ENCODE results near the gene CRNKL1. TPM values are rescaled to one million over a fixed set of nuclear protein-coding genes. Genes with fewer than 3 reads are reported as not detected.

Gene CRNKL1
- total and polyA plus RNA-seq, 8 donors = 7.3 to 43.2 (median 18.3) TPM

DNA sequence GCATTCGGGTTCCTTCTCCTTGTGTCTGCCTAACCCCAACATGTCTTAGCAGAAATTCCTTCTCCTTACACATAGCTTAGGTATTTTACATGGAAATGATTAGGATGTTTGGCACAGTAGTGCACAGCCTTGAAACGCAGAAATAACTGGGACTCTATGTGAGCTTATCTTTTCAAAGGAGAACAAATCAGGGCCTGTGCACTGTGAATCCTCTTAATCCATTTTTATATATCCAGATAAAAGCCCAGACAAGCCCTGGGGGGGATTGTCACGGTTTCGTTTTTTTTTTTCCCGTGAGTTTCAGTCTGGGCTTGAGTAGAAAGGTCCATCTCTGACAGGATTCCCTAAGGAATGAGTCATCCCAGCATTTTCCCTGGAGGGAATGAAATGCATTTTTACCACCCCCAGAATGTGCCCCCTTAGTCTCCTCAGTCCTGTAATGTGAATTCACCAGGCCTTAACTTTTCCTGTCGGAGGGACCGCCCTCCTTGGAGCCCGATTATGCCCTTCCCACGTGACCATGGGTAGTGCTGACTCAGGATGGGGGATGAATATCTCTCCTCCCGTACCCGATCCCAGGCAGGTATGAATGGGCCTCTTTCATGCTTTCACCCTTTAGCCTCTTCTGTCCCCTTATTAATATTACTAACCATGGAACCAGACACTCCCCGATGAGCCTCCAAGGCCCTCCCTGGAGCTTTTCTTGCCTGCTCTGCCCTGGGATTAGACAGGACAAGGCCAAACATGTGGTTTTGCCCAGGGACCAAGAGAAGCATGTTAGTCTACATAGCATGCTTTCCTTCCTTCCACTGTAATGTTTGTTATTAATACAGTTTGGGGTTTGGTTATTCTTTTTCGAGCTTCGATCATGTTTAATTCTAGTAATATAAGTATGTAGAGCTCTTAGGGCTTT, 59.0 kb downstream of the CRNKL1 start:
- Histone ChIP-seq H3K4me3 (no peak overlapping the region), H3K36me3 (peaks cover 21 to 79% (median 44%) of the 10 kb centered on the region in 4 donors), H3K4me1 (peaks cover 24 to 68% (median 41%) of the 10 kb centered on the region in 4 donors), H3K9me3 (no peaks in the 10 kb centered on the region), H3K27ac (peak overlapping the region; percentile 54 to 81 (median 72)), H3K27me3 (no peaks in the 10 kb centered on the region)
- peak in 1 of 2 donors; percentile 59 for DNase-seq
- WGBS, 5 donors = 54 to 73% (median 58%) methylated on average over 14 of the region's 14 CpGs
- intact Hi-C loops (cut with DNase I; ENCODE audit: low total_unique reads) = loop anchor here (10.0 kb wide), 3 partner anchors 88 to 308 kb away; no protein-coding TSS in a partner anchor
- no peak for TF ChIP-seq EP300 (IDR thresholded peaks at IDR 0.05)
- no peak for TF ChIP-seq POLR2A (IDR thresholded peaks at IDR 0.05)
- TF ChIP-seq, protein P1, sequence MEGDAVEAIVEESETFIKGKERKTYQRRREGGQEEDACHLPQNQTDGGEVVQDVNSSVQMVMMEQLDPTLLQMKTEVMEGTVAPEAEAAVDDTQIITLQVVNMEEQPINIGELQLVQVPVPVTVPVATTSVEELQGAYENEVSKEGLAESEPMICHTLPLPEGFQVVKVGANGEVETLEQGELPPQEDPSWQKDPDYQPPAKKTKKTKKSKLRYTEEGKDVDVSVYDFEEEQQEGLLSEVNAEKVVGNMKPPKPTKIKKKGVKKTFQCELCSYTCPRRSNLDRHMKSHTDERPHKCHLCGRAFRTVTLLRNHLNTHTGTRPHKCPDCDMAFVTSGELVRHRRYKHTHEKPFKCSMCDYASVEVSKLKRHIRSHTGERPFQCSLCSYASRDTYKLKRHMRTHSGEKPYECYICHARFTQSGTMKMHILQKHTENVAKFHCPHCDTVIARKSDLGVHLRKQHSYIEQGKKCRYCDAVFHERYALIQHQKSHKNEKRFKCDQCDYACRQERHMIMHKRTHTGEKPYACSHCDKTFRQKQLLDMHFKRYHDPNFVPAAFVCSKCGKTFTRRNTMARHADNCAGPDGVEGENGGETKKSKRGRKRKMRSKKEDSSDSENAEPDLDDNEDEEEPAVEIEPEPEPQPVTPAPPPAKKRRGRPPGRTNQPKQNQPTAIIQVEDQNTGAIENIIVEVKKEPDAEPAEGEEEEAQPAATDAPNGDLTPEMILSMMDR (IDR thresholded peaks at IDR 0.05) = no peak
- TF ChIP-seq POLR2AphosphoS5 (IDR thresholded peaks at IDR 0.05) = no peak

DNA sequence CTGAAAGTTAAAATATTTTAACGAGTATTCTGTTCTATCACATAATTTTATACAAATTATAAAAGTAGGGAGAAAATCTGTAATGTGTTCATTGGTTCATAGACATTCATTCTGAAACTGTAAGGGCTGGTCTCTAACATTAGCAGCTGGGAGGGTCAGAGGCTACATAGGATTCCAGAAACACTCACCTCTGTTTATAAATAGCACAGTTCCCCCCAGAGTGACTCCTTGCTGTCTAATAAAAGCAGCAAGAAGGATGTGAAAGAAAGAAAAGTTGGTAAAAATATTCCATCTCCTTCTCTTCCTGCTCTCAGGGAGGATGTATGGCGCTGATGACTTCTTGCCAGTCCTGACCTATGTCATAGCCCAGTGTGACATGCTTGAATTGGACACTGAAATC, 60.4 kb downstream of the CRNKL1 start:
- Histone ChIP-seq H3K4me3 (no peak overlapping the region), H3K27ac (peak overlapping the region in 2 of 5 donors; percentile 22 to 26), H3K9me3 (no peaks in the 10 kb centered on the region)

DNA sequence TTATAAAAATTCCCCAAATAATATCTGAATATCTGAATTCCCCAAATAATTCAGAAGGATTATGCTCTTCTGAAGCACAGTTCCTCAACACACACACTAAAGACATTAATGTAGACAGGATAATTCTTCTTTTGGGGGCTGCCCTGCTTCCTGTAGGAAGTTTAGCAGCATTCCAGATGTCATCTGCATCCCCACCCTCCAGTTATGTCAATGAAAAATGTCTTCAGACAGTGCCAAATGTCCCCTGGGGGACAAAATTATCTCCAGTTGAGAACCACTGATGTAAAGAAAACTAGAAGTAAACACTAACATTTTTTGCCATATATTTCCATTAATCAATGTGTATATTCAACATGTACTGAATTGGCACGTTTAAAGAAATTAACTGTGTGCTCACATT, 61.0 kb downstream of the CRNKL1 start:
- H3K27ac ChIP-seq = peak overlapping the region in 1 of 5 donors; percentile 22
- peaks cover 24 to 74% (median 51%) of the 10 kb centered on the region in 4 donors for H3K4me1 ChIP-seq
- H3K36me3 ChIP-seq = peaks cover 6 to 61% (median 25%) of the 10 kb centered on the region in 4 donors
- no peaks in the 10 kb centered on the region for H3K9me3 ChIP-seq
- no peaks in the 10 kb centered on the region for H3K27me3 ChIP-seq
- TF ChIP-seq POLR2AphosphoS5 (IDR thresholded peaks at IDR 0.05) (no peak), POLR2A (IDR thresholded peaks at IDR 0.05) (no peak), EP300 (IDR thresholded peaks at IDR 0.05) (no peak)
- TF ChIP-seq, protein P1 (IDR thresholded peaks at IDR 0.05) = no peak
- 24 to 44% (median 26%) methylated on average over 1 of the region's 1 CpG for WGBS, 5 donors
- DNase-seq = no peak
- no peak overlapping the region for H3K4me3 ChIP-seq
- intact Hi-C loops (cut with DNase I; ENCODE audit: low total_unique reads) = loop anchor here (10.0 kb wide), 3 partner anchors 87 to 307 kb away; no protein-coding TSS in a partner anchor

More for the DNA sequence above, 60.4 kb downstream of the CRNKL1 start:
- TF ChIP-seq, protein P1 (IDR thresholded peaks at IDR 0.05) = no peak
- DNase-seq = no peak
- intact Hi-C loops (cut with DNase I; ENCODE audit: low total_unique reads) = loop anchor here (10.0 kb wide), 3 partner anchors 87 to 307 kb away; no protein-coding TSS in a partner anchor
- WGBS, 5 donors = 51 to 62% (median 60%) methylated on average over 2 of the region's 2 CpGs
- peaks cover 24 to 74% (median 47%) of the 10 kb centered on the region in 4 donors for H3K4me1 ChIP-seq
- H3K36me3 ChIP-seq = peaks cover 9 to 66% (median 30%) of the 10 kb centered on the region in 4 donors
- H3K27me3 ChIP-seq = no peaks in the 10 kb centered on the region

DNA sequence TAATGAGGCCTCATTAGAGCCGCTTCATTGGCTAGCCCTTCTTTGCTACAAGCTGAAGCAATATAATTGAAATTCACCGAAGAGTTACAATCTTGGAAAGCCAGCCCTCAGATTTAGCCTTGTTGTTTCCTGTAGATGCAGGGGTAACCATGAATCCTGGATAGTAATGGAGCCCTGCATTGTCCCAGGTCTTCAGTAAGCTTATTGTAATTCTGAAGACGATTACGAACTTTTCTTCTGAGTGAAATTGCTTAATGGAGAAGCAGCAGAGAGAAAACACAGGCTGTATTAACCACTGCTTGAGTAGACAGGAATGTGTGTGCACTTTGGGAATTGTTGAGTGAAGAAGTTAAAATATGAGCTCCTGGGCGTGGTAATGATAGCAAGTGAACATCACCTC, 61.4 kb downstream of the CRNKL1 start:
- Histone ChIP-seq H3K4me1 (peaks cover 24 to 73% (median 53%) of the 10 kb centered on the region in 4 donors), H3K27ac (peak overlapping the region in 1 of 5 donors; percentile 5), H3K4me3 (no peak overlapping the region), H3K36me3 (peaks cover 2 to 56% (median 22%) of the 10 kb centered on the region in 4 donors), H3K9me3 (no peaks in the 10 kb centered on the region), H3K27me3 (no peaks in the 10 kb centered on the region)
- no peak for TF ChIP-seq POLR2A (IDR thresholded peaks at IDR 0.05)
- TF ChIP-seq, protein P1 (IDR thresholded peaks at IDR 0.05) = no peak
- no peak for TF ChIP-seq POLR2AphosphoS5 (IDR thresholded peaks at IDR 0.05)
- no peak for TF ChIP-seq EP300 (IDR thresholded peaks at IDR 0.05)
- intact Hi-C loops (cut with DNase I; ENCODE audit: low total_unique reads) = loop anchor here (10.0 kb wide), 3 partner anchors 86 to 306 kb away; no protein-coding TSS in a partner anchor
- 82 to 91% (median 89%) methylated on average over 5 of the region's 5 CpGs for WGBS, 5 donors
- no peak for DNase-seq

Measured in stomach (tissue), 9 donors.